G401 (cell line): Measurements from ENCODE around the gene LILRB2. TPM values are rescaled to one million over a fixed set of nuclear protein-coding genes. Genes with fewer than 3 reads are reported as not detected.

Experiments used
- total RNA-seq: library from RNA; depleted of rRNA; stranded (reverse); fragments of >200 nt; shearing (Covaris generic); gene quantifications from 2 replicates; pipeline ENCODE4 v1.2.3, GENCODE V29; 2014; rRNA removed

Gene LILRB2
- total RNA-seq, 1 experiment from 2014 or later, result not detected

Other genes starting within 250 kb of the LILRB2 start
- 0.71 TPM in 1 of 2 replicates, not detected in the other for gene VSTM1, start 217.2 kb downstream of the LILRB2 start, total RNA-seq
- not detected in 2 replicates for gene TARM1, start 199.7 kb downstream of the LILRB2 start, total RNA-seq
- gene OSCAR, start 180.3 kb downstream of the LILRB2 start, total RNA-seq, result 1.7 TPM in 1 of 2 replicates, not detected in the other
- gene NDUFA3, start 178.3 kb downstream of the LILRB2 start, total RNA-seq, result 28.7 and 54.7 TPM in 2 replicates
- gene TFPT, start 165.5 kb downstream of the LILRB2 start, total RNA-seq, result 21.6 and 23.5 TPM in 2 replicates
- 111 and 113 TPM in 2 replicates for gene PRPF31, start 165.4 kb downstream of the LILRB2 start, total RNA-seq
- 11.6 and 15.2 TPM in 2 replicates for gene CNOT3, start 143.3 kb downstream of the LILRB2 start, total RNA-seq
- 5.5 and 7.3 TPM in 2 replicates for gene LENG1, start 121.4 kb downstream of the LILRB2 start, total RNA-seq
- 9.6 TPM in 1 of 2 replicates, not detected in the other for gene TMC4, start 108.0 kb downstream of the LILRB2 start, total RNA-seq
- 36.3 and 46.0 TPM in 2 replicates for gene MBOAT7, start 91.5 kb downstream of the LILRB2 start, total RNA-seq
- gene TSEN34, start 89.8 kb downstream of the LILRB2 start, total RNA-seq, result 146 and 178 TPM in 2 replicates
- 2,874 and 3,759 TPM in 2 replicates for gene RPS9, start 80.3 kb downstream of the LILRB2 start, total RNA-seq
- 0.74 and 0.81 TPM in 2 replicates for gene LILRB3, start 58.1 kb downstream of the LILRB2 start, total RNA-seq
- gene LILRA6, start 38.3 kb downstream of the LILRB2 start, total RNA-seq, result not detected in 2 replicates
- not detected in 2 replicates for gene LILRB5, start 23.8 kb downstream of the LILRB2 start, total RNA-seq
- gene LILRA5, start 32.1 kb upstream of the LILRB2 start, total RNA-seq, result not detected in 2 replicates
- gene LILRA4, start 58.1 kb upstream of the LILRB2 start, total RNA-seq, result not detected in 2 replicates
- gene LAIR1, start 83.8 kb upstream of the LILRB2 start, total RNA-seq, result 0.37 TPM in 1 of 2 replicates, not detected in the other
- 0.10 and 0.12 TPM in 2 replicates for gene TTYH1, start 134.4 kb upstream of the LILRB2 start, total RNA-seq
- gene LENG8, start 168.1 kb upstream of the LILRB2 start, total RNA-seq, result 5.3 and 12.4 TPM in 2 replicates
- gene LENG9, start 182.7 kb upstream of the LILRB2 start, total RNA-seq, result 20.6 and 20.7 TPM in 2 replicates
- 85.4 and 87.3 TPM in 2 replicates for gene CDC42EP5, start 192.2 kb upstream of the LILRB2 start, total RNA-seq
- gene LAIR2, start 221.7 kb upstream of the LILRB2 start, total RNA-seq, result not detected in 2 replicates